HG03558 (cell line): ENCODE results near the gene FGF11.

Experiments
- ATAC-seq: cut with Tn5 transposase; IDR thresholded peaks from one replicate; pipeline ENCODE4 v1.9.1; 2021; ENCODE audit warnings: moderate number of reproducible peaks; ENCODE audit not compliant: unreplicated experiment; ENCODE audit errors: extremely low read depth

The FGF11 gene

DNA sequence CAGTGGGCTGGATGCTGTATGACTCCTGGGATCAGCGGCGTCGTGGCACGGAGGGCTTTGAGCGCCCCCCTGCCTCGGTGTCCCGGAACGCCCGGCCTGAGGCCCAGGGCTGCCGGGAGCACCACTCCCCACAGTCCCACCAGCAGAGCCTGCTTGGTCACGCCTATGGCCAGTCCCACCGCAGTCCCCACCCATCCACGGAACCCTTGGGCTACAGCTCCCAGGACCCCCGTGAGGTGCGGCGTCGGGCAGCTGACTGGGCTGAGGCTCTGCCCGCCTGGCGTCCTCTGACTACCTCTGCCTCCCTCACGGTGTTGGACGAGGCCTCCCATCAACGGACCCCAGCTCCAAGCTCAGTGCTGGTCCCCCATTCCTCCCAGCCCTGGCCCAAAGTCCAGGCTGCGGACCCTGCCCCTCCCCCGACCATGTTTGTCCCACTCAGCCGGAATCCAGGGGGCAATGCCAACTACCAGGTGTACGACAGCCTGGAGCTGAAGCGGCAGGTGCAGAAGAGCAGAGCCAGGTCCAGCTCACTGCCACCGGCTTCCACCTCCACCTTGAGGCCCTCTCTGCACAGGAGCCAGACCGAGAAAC, 12.3 kb upstream of the FGF11 start:
- ATAC-seq = no peak

- no peak for ATAC-seq
These were observed 11.8 kb upstream of the FGF11 start for GRCh38 chr17:7427549-7427948.

GRCh38 chr17:7428557-7428956, 10.8 kb upstream of the FGF11 start, which contains the start of gene SPEM3:
Gene SPEM3 (plus strand): TSS chr17:7428857. CDS start chr17:7428903, 46 bp downstream.
- no peak for ATAC-seq

- ATAC-seq = no peak
These were observed 9.6 kb upstream of the FGF11 start for GRCh38 chr17:7429722-7430121.

- no peak for ATAC-seq
These were observed 8.1 kb upstream of the FGF11 start for GRCh38 chr17:7431231-7431630.

- ATAC-seq = no peak
These were observed 7.0 kb upstream of the FGF11 start for GRCh38 chr17:7432296-7432695.

GRCh38 chr17:7435676-7436555, 3.4 kb upstream of the FGF11 start:
- ATAC-seq = no peak

DNA sequence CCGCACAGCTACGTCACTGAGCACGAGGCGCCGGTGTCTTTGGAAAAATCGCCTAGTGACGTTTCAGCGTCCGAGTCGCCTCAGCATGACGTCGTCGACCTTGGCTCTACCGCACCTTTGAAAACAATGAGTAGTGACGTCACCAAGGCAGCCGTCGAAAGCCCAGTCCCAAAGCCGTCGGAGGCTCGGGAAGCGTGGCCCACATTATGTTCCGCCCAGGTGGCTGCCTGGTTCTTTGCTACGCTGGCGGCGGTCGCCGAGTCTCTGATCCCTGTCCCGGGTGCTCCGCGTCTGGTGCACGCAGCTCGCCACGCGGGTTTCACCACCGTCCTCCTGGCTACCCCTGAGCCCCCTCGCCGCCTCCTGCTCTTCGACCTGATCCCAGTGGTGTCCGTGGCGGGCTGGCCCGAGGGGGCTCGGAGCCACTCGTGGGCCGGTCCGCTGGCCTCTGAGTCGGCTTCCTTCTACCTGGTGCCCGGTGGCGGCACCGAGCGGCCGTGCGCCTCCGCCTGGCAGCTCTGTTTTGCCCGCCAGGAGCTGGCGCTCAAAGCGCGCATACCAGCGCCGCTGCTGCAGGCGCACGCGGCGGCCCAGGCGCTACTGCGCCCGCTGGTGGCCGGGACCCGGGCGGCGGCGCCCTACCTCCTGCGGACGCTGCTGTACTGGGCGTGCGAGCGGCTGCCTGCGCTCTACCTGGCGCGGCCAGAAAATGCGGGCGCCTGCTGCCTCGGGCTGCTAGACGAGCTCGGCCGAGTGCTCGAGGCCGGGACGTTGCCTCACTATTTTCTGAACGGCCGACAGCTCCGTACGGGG, 2.5 kb upstream of the FGF11 start:
- no peak for ATAC-seq

- ATAC-seq = no peak
These were observed 1.9 kb upstream of the FGF11 start for GRCh38 chr17:7437369-7437863.

DNA sequence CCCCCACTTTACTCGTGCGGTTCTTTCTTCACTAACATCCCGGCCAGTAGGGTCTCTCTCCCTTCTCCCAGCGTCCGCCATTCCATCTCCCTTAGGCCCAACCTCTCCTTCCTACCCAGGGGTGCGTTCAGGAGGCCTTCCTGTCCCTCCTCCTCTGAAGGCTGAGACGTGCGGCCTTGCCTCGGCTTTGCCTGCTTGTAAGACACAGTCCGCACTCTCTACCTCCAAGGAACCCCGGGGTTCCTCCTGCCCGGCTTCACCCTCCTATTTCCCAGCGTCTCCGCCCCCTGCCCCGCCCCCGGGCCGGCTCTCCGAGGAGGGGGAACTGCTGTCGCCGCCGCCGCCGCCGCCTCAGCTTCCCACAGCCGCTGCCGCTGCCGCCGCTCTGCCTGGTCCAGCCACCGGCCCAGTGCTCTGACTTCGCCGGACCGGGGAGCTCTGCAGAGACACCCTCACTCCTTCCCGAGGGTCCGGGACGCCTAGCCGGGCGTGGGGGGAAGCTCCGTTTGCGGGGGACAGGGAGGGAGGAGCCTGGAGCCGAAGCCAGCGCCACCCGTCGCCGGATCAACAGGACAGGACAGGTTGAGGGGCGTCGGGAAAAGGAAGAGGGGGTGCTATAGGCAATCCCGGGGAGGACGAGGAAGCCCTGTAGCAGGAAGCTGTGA, 1.2 kb upstream of the FGF11 start:
- no peak for ATAC-seq

GRCh38 chr17:7438656-7439460, 454 bp upstream of the FGF11 start:
- no peak for ATAC-seq

GRCh38 chr17:7440113-7440833, 961 bp downstream of the FGF11 start:
- ATAC-seq = no peak

GRCh38 chr17:7440834-7441195, 1.5 kb downstream of the FGF11 start:
- no peak for ATAC-seq

DNA sequence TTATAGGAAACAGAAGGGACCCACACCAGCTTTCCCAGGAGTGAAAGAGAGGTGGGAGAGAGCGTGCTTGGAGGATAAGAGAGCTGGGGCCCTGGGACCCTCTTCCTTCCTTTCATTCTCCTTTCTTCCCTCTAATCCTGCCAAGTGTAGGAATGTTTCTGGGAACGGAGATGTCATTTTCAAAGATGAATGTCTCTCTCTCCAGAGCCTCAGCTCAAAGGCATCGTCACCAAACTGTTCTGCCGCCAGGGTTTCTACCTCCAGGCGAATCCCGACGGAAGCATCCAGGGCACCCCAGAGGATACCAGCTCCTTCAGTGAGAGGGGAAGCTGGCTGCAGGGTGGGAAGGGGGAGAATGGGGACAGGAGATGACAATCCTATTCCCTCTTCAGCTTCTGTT, 2.0 kb downstream of the FGF11 start:
- no peak for ATAC-seq

GRCh38 chr17:7442142-7442541, 2.8 kb downstream of the FGF11 start:
- no peak for ATAC-seq

DNA sequence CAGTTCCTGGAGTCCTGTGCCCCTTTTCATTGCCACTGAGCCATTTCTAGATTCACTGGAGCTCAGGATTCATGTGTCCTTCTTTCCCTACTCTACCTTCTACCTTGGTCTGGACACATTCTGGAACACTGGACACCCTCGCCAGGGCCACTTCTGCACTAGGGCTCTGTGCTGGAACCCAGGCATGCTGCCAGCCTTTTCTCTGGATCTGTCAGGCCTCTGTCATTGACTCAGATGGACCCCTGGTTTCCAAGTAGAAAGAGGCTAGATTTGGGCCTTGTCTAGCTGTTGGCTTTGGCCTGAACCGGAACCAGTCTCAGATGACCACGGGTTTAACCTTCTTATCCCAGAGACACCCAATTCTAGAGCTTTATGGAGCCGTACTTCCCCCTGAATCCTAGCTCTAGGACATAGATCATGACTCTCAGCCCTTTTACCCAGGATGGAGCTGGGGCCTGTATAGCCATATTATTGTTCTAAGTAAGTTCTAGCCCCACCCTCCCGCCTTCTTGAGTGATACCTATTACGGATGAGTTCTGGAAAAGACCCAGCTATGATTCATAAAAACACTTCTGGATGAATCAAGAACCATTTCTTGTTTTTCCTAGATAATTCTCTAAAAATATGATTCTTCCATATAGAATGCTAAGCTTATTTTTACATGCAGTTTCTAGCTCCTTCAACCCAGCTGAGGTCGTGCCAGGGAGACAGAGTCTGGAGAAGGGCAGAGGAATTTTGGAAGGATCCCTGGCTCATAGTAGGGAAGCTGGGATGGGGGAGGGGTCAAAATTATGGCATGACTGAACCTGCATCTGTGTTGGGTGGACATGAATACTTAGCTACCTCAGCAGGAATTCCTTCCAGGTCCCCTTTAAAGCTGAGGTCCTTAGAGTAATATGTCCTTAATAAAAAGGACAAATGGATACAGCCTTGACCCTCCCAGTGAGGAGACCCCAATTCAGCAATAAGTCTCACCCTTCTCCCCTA, 4.5 kb downstream of the FGF11 start:
- ATAC-seq = no peak

GRCh38 chr17:7444682-7445618, 5.6 kb downstream of the FGF11 start, which contains the start of gene CHRNB1:
Gene CHRNB1 (plus strand): TSS chr17:7445061. CDS start chr17:7445128, 67 bp downstream.
- ATAC-seq = no peak
